SK-N-MC (cell line): ENCODE measurements around the gene EIF6.

Source experiments
- EZH2 ChIP-seq: fragments of 200-600 bp; sonication (generic); IDR thresholded peaks from one replicate; pipeline ENCODE4 v1.6.1; 2017; ENCODE audit warnings: antibody characterized with exemption
- POLR2AphosphoS5 ChIP-seq: IDR thresholded peaks from 2 replicates; pipeline ENCODE4 v1.6.1; 2012; ENCODE audit warnings: mild to moderate bottlenecking, low read depth, low read length, borderline replicate concordance

- TF ChIP-seq POLR2AphosphoS5, result peak; percentile 92
- no peak for TF ChIP-seq EZH2
These were observed at the start of gene EIF6 for GRCh38 chr20:35284267-35284991.
